ENCODE data around the gene ZNF362. TPM values are rescaled to one million over a fixed set of nuclear protein-coding genes. Genes with fewer than 3 reads are reported as not detected.
"Not testable (repeated sequence)": the region's sequence is repeated elsewhere in the genome, so short reads cannot be mapped to it uniquely, and the experiment has no call there.

The ZNF362 gene
- total RNA-seq, 2 experiments from 2014 or later = 21.4 to 21.8 TPM

- Mint-ChIP-seq H3K4me3 (no peak overlapping the region), H3K27me3 (no peaks in the 10 kb centered on the region), H3K36me3 (ENCODE audit: low read depth) (peaks cover 11% of the 10 kb centered on the region), H3K9me3 (no peaks in the 10 kb centered on the region), H3K4me1 (no peaks in the 10 kb centered on the region), H3K27ac (no peak overlapping the region)
- POLR2A ChIA-PET = no interaction called here
- CTCF ChIA-PET = interaction anchor here (2.1 kb wide), 1 partner anchor 8 kb away, joined by 4 read pairs; no protein-coding TSS in a partner anchor
- DNase-seq = no peak
Observed at GRCh38 chr1:33288976-33289857, 32.9 kb downstream of the ZNF362 start.

DNA sequence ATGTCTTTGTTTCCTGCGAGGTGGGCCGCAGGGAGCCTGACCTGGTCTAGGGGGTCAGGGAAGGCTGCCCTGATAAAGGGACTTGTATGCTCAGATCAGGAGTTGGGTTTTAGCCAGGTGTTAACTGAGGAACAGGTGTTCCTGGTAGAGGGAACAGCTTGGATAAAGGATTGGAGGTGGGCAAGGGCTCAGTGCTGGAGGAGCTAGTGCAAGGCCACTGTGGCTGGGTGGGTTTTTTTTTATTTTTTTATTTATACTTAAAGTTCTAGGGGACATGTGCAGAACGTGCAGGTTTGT is 33.5 kb downstream of the ZNF362 start:
- POLR2A ChIA-PET = no interaction called here
- CTCF ChIA-PET = interaction anchor here (2.1 kb wide), 1 partner anchor 8 kb away, joined by 4 read pairs; no protein-coding TSS in a partner anchor

GRCh38 chr1:33290615-33291014 is 34.3 kb downstream of the ZNF362 start:
- H3K27me3 Mint-ChIP-seq, H3K4me1 Mint-ChIP-seq, DNase-seq, H3K4me3 Mint-ChIP-seq, CTCF ChIA-PET, POLR2A ChIA-PET, H3K27ac Mint-ChIP-seq, H3K9me3 Mint-ChIP-seq: not testable (repeated sequence)
- peaks cover 11% of the 10 kb centered on the region for H3K36me3 Mint-ChIP-seq (ENCODE audit: low read depth)

More for the DNA sequence above, 33.5 kb downstream of the ZNF362 start:
- no peak for DNase-seq
- H3K4me3 Mint-ChIP-seq = no peak overlapping the region
- H3K27me3 Mint-ChIP-seq = no peaks in the 10 kb centered on the region
- H3K36me3 Mint-ChIP-seq (ENCODE audit: low read depth) = peaks cover 11% of the 10 kb centered on the region
- H3K4me1 Mint-ChIP-seq = no peaks in the 10 kb centered on the region
- no peaks in the 10 kb centered on the region for H3K9me3 Mint-ChIP-seq
- H3K27ac Mint-ChIP-seq = no peak overlapping the region

- H3K27me3 Mint-ChIP-seq = no peaks in the 10 kb centered on the region
- no peaks in the 10 kb centered on the region for H3K9me3 Mint-ChIP-seq
- ChIA-PET CTCF (interaction anchor here (1.2 kb wide), 1 partner anchor 166 kb away, joined by 3 read pairs; no protein-coding TSS in a partner anchor), POLR2A (no interaction called here)
- H3K4me3 Mint-ChIP-seq = no peak overlapping the region
- no peak overlapping the region for H3K27ac Mint-ChIP-seq
- DNase-seq = no peak
- H3K36me3 Mint-ChIP-seq (ENCODE audit: low read depth) = peaks cover 20% of the 10 kb centered on the region
- peaks cover 11% of the 10 kb centered on the region for H3K4me1 Mint-ChIP-seq
Observed at GRCh38 chr1:33292726-33293340, 36.5 kb downstream of the ZNF362 start.

DNA sequence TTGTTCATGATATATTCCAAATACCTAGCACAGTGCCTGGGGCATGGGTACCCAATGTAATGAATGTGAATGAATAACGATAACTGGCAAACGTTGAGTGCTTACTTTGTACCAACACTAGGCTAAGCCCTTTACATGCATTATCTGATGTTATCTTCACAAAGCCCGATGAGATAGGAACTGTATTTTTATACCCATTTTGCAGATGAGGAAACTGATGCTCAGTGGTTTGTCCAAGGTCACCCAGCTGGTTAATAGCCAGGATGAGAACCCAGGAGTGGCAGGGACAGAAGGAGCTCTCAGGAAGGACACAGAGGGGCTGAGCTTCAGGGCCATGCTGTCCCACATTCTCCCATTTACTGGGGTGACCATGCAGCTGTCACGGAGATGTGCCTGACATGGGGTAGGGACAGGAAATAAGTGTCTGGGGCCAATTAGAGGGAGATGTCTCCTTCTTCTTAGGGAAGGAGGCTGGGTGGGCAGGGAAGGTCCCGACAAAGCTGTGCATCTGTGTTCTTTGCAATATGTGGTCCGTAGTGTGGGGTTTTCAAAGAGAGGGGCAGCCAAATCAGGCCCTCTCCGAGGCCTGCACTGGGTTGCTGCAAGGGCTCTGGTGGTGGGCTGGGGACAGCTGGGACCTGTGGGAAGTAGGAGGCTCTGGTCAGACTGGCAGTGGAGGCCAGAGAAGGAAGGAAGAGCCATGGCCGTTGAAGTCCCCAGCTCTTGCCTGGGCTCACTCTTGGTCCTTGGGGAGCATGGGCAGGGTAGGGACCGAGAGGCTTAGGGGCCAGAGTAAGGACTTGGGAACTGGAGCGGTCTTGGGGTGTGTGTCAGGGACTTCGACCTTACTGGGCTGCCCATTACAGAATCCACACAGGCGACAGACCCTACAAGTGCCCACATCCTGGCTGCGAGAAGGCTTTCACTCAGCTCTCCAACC is 38.0 kb downstream of the ZNF362 start:
- no peak for DNase-seq
- Mint-ChIP-seq H3K4me3 (no peak overlapping the region), H3K36me3 (ENCODE audit: low read depth) (peaks cover 20% of the 10 kb centered on the region), H3K4me1 (peaks cover 19% of the 10 kb centered on the region), H3K27ac (peak overlapping the region; percentile 65), H3K9me3 (no peaks in the 10 kb centered on the region), H3K27me3 (no peaks in the 10 kb centered on the region)
- ChIA-PET POLR2A (no interaction called here), CTCF (interaction anchor here (0.8 to 3.4 kb wide), 10 partner anchors 12 to 177 kb away, joined by 3 to 16 read pairs (median 4); partner anchors contain the start of genes A3GALT2 and ZSCAN20)

GRCh38 chr1:33295023-33295422 is 38.7 kb downstream of the ZNF362 start:
- ChIA-PET POLR2A (no interaction called here), CTCF (interaction anchor here (0.8 to 3.4 kb wide), 18 partner anchors 10 to 176 kb away, joined by 3 to 16 read pairs (median 4); partner anchors contain the start of genes A3GALT2 and ZSCAN20)
- Mint-ChIP-seq H3K36me3 (ENCODE audit: low read depth) (peaks cover 16% of the 10 kb centered on the region), H3K27ac (no peak overlapping the region), H3K27me3 (no peaks in the 10 kb centered on the region), H3K4me1 (peaks cover 19% of the 10 kb centered on the region), H3K4me3 (no peak overlapping the region), H3K9me3 (no peaks in the 10 kb centered on the region)
- DNase-seq = no peak

DNA sequence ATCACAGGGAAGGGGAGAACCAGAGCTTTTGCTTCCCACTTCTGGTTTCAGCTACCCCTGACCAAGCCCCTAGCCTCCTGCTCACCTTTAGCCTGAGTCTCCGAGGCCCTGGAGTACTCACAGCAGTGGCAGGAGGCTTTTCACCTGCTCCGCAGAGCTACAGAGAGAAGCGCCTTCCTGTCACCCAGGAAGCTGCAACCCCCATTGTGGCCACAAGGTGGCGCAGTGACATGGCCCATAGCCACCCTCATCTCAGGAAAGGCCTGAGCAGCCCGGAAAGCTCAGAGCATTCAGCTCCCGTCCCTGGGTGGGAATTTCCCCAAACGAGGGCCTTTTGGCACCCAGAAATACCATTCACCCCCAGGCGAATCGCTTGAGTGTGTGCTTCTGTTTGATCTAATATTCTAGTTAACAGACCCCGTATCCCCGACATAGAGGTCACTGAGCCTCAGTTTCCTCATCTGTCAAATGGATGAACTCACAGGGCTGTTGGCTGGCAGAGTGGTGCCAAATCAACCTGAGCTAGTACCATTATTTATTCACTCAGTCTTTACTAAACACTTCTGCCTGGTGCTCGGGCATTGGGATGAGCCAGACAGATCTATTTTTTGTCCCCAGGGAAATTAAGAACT is 39.3 kb downstream of the ZNF362 start:
- no peaks in the 10 kb centered on the region for H3K27me3 Mint-ChIP-seq
- peaks cover 20% of the 10 kb centered on the region for H3K36me3 Mint-ChIP-seq (ENCODE audit: low read depth)
- H3K9me3 Mint-ChIP-seq = no peaks in the 10 kb centered on the region
- H3K4me3 Mint-ChIP-seq = no peak overlapping the region
- DNase-seq = peak; percentile 89
- H3K4me1 Mint-ChIP-seq = peaks cover 19% of the 10 kb centered on the region
- POLR2A ChIA-PET = no interaction called here
- CTCF ChIA-PET = interaction anchor here (0.6 to 3.4 kb wide), 22 partner anchors 11 to 175 kb away, joined by 3 to 16 read pairs (median 4); partner anchors contain the start of genes A3GALT2 and ZSCAN20
- H3K27ac Mint-ChIP-seq = no peak overlapping the region

DNA sequence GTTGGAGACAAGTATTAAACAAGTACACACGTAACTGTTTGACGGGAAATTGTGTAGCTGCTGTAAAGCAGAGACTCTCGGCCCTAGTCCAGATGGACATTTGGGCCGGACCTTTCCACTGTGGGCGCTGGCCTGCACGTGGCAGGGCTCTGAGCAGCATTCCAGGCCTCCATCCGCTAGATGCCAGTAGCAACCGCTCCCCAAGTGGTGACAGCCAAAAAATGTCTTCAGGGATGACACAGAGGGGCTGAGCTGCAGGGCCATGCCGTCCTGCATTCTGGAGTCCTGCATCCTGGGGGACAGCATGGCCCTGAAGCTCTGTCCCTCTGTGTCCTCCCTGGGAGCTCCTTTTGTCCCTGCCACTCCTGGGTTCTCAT is 39.8 kb downstream of the ZNF362 start:
- DNase-seq = no peak
- ChIA-PET POLR2A (no interaction called here), CTCF (interaction anchor here (0.6 to 3.4 kb wide), 20 partner anchors 10 to 175 kb away, joined by 3 to 16 read pairs (median 5); partner anchors contain the start of genes A3GALT2 and ZSCAN20)
- Mint-ChIP-seq H3K36me3 (ENCODE audit: low read depth) (peaks cover 20% of the 10 kb centered on the region), H3K27me3 (no peaks in the 10 kb centered on the region), H3K4me3 (no peak overlapping the region), H3K9me3 (no peaks in the 10 kb centered on the region), H3K4me1 (peaks cover 20% of the 10 kb centered on the region), H3K27ac (no peak overlapping the region)

- Mint-ChIP-seq H3K4me1 (peaks cover 28% of the 10 kb centered on the region), H3K27ac (no peak overlapping the region), H3K4me3 (no peak overlapping the region), H3K36me3 (ENCODE audit: low read depth) (peaks cover 25% of the 10 kb centered on the region), H3K27me3 (no peaks in the 10 kb centered on the region), H3K9me3 (peaks cover 3% of the 10 kb centered on the region)
- no peak for DNase-seq
- ChIA-PET CTCF (interaction anchor here (0.6 to 3.4 kb wide), 10 partner anchors 8 to 174 kb away, joined by 3 to 16 read pairs (median 6); partner anchors contain the start of gene ZSCAN20), POLR2A (no interaction called here)
Observed at GRCh38 chr1:33296824-33297223, 40.5 kb downstream of the ZNF362 start.

DNA sequence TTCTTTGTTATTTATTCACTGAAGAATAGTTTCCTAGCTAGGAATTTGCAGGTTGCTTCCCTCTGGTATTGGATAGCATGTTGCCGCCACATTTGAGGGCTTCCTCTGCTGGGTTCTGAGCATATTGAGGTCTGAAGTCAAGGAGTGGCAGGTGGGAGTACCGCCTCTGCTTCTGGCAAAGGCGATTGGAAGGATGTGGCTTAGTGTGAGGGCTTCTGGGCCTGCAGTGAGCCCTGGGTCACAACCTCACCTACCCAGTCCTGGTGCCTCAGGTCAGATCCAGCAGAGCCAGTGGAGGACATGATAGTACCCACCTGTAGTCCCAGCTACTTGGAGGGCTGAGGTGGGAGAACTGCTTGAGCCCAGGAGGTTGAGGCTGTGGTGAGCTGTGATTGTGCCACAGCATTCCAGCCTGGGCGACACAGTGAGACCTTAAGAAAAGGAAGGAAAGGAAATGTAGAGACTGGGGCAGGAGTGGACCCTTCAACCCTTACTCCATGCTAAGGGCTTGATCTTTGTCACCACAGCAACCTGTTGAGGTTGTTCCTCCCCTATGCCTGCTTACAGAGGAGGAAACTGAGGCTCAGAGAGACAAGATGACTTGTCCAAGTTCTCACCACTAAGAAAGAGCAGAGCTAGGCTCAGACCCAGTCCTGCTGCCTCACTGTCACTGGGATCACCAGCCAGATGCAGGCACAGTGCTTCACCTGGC is 41.8 kb downstream of the ZNF362 start:
- Mint-ChIP-seq H3K27ac (peak overlapping the region; percentile 77), H3K27me3 (no peaks in the 10 kb centered on the region), H3K9me3 (peaks cover 4% of the 10 kb centered on the region), H3K36me3 (ENCODE audit: low read depth) (peaks cover 33% of the 10 kb centered on the region), H3K4me3 (no peak overlapping the region), H3K4me1 (peaks cover 40% of the 10 kb centered on the region)
- ChIA-PET POLR2A (no interaction called here), CTCF (interaction anchor here (0.6 to 1.6 kb wide), 4 partner anchors 9 to 64 kb away, joined by 3 to 4 read pairs (median 3); no protein-coding TSS in a partner anchor)
- no peak for DNase-seq

- Mint-ChIP-seq H3K4me3 (no peak overlapping the region), H3K9me3 (peaks cover 4% of the 10 kb centered on the region), H3K27me3 (no peaks in the 10 kb centered on the region), H3K36me3 (ENCODE audit: low read depth) (peaks cover 33% of the 10 kb centered on the region), H3K4me1 (peaks cover 47% of the 10 kb centered on the region), H3K27ac (peak overlapping the region; percentile 77)
- peak; percentile 68 for DNase-seq
- CTCF ChIA-PET = interaction anchor here (0.6 to 1.6 kb wide), 4 partner anchors 10 to 64 kb away, joined by 3 to 4 read pairs (median 3); no protein-coding TSS in a partner anchor
- POLR2A ChIA-PET = interaction anchor here (0.6 kb wide), 1 partner anchor 529 kb away, joined by 3 read pairs; no protein-coding TSS in a partner anchor
Observed at GRCh38 chr1:33298623-33299277, 42.5 kb downstream of the ZNF362 start.

Data from activated CD4-positive, alpha-beta T cell treated with anti-CD3 and anti-CD28 coated beads, Interleukin-2, amount 10 ng/mL, durations not matched to agents 7 days and 5 days (primary cell).